Measurements from ENCODE around the gene FXYD5.

The FXYD5 gene

DNA sequence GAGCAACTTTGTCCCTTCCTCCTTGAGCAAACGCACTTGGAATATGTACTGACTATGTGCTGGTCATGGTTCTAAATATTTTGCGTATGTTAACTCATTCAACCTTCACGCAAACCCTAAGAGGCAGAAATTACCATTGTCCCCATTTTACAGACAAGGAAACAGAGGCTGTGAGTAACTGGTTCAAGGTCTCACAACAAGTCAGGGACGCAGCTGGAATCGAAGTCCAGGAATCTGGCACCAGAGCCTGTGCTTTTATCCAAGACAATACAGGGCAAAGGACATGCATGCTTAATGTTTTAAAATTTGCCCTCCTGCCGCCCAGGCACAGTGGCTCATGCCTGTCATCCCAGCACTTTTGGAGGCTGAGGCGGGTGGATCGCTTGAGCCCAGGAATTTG, 5.1 kb downstream of the FXYD5 start:
- no peak overlapping the region for H3K4me3 ChIP-seq (ENCODE audit: severe bottlenecking)
- no peak for TF ChIP-seq CTCF (IDR thresholded peaks at IDR 0.05; ENCODE audit: poor library complexity, severe bottlenecking)

GRCh38 chr19:35160629-35161433, 6.3 kb downstream of the FXYD5 start:
- peaks cover 6% of the 10 kb centered on the region for H3K9me3 ChIP-seq (ENCODE audit: severe bottlenecking)
- peaks cover 94% of the 10 kb centered on the region for H3K36me3 ChIP-seq (ENCODE audit: low read depth)
- no peak overlapping the region for H3K4me3 ChIP-seq (ENCODE audit: severe bottlenecking)
- TF ChIP-seq CTCF (IDR thresholded peaks at IDR 0.05; ENCODE audit: poor library complexity, severe bottlenecking): no peak
- no peak overlapping the region for H3K27ac ChIP-seq (ENCODE audit: poor library complexity, severe bottlenecking)
- no peaks in the 10 kb centered on the region for H3K27me3 ChIP-seq (ENCODE audit: insufficient read depth, poor library complexity, severe bottlenecking)
- ATAC-seq (ENCODE audit: low read depth): no peak
- H3K4me1 ChIP-seq (ENCODE audit: insufficient read depth, poor library complexity, severe bottlenecking): no peaks in the 10 kb centered on the region
- no peak for DNase-seq (ENCODE audit: low spot score)

More for the DNA sequence above, 5.1 kb downstream of the FXYD5 start:
- Histone ChIP-seq H3K36me3 (ENCODE audit: low read depth) (peaks cover 82% of the 10 kb centered on the region), H3K27ac (ENCODE audit: poor library complexity, severe bottlenecking) (no peak overlapping the region), H3K4me1 (ENCODE audit: insufficient read depth, poor library complexity, severe bottlenecking) (no peaks in the 10 kb centered on the region), H3K9me3 (ENCODE audit: severe bottlenecking) (peaks cover 6% of the 10 kb centered on the region), H3K27me3 (ENCODE audit: insufficient read depth, poor library complexity, severe bottlenecking) (no peaks in the 10 kb centered on the region)
- ATAC-seq (ENCODE audit: low read depth) (no peak), DNase-seq (ENCODE audit: low spot score) (no peak)

DNA sequence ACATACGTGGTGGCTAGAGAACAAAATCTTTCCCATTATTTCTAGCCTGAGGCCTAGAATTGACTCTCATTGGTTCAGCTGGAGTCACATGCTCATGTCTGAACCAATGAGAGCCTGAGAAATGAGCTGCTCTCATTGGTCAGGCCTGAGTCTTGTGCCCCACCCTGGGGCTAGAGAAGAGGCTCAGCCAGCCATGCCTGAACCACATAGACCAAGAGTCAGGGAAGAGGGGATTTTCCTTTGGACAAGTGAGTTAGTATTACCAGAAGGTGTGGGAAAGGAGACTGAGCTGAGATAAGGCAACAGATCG, 6.9 kb downstream of the FXYD5 start:
- ATAC-seq (ENCODE audit: low read depth): no peak
- DNase-seq (ENCODE audit: low spot score): no peak
- no peak overlapping the region for H3K27ac ChIP-seq (ENCODE audit: poor library complexity, severe bottlenecking)
- H3K27me3 ChIP-seq (ENCODE audit: insufficient read depth, poor library complexity, severe bottlenecking): no peaks in the 10 kb centered on the region
- H3K4me3 ChIP-seq (ENCODE audit: severe bottlenecking): no peak overlapping the region
- TF ChIP-seq CTCF (IDR thresholded peaks at IDR 0.05; ENCODE audit: poor library complexity, severe bottlenecking): no peak
- peaks cover 6% of the 10 kb centered on the region for H3K9me3 ChIP-seq (ENCODE audit: severe bottlenecking)
- no peaks in the 10 kb centered on the region for H3K4me1 ChIP-seq (ENCODE audit: insufficient read depth, poor library complexity, severe bottlenecking)
- H3K36me3 ChIP-seq (ENCODE audit: low read depth): peaks cover 97% of the 10 kb centered on the region

- no peak for TF ChIP-seq CTCF (IDR thresholded peaks at IDR 0.05; ENCODE audit: poor library complexity, severe bottlenecking)
- H3K27ac ChIP-seq (ENCODE audit: poor library complexity, severe bottlenecking): no peak overlapping the region
- no peaks in the 10 kb centered on the region for H3K4me1 ChIP-seq (ENCODE audit: insufficient read depth, poor library complexity, severe bottlenecking)
- H3K4me3 ChIP-seq (ENCODE audit: severe bottlenecking): no peak overlapping the region
- H3K9me3 ChIP-seq (ENCODE audit: severe bottlenecking): peaks cover 6% of the 10 kb centered on the region
- no peak for ATAC-seq (ENCODE audit: low read depth)
- no peak for DNase-seq (ENCODE audit: low spot score)
- H3K27me3 ChIP-seq (ENCODE audit: insufficient read depth, poor library complexity, severe bottlenecking): no peaks in the 10 kb centered on the region
- peaks cover 92% of the 10 kb centered on the region for H3K36me3 ChIP-seq (ENCODE audit: low read depth)
Observed at GRCh38 chr19:35162471-35163326, 8.2 kb downstream of the FXYD5 start.

All from RWPE2 (cell line).